ENCODE data around the gene TDO2.

TDO2 gene

GRCh38 chr4:155948541-155948940, 45.0 kb downstream of the TDO2 start:
- DNase-seq = no peak
- Histone ChIP-seq H3K27ac (no peak overlapping the region), H3K4me3 (ENCODE audit: low read depth, low read length) (no peak overlapping the region), H3K36me3 (no peaks in the 10 kb centered on the region), H3K9me3 (ENCODE audit: severe bottlenecking) (no peaks in the 10 kb centered on the region), H3K27me3 (ENCODE audit: insufficient read depth, low read depth, severe bottlenecking) (no peaks in the 10 kb centered on the region)
- no peak for TF ChIP-seq CTCF (IDR thresholded peaks at IDR 0.05; ENCODE audit: low read depth, low read length)

- no peaks in the 10 kb centered on the region for H3K9me3 ChIP-seq (ENCODE audit: severe bottlenecking)
- H3K27ac ChIP-seq = no peak overlapping the region
- no peaks in the 10 kb centered on the region; the same call in 1 of the 2 replicates for H3K36me3 ChIP-seq
- H3K27me3 ChIP-seq (ENCODE audit: insufficient read depth, low read depth, severe bottlenecking) = no peaks in the 10 kb centered on the region
- peak; percentile 72 for DNase-seq
- TF ChIP-seq CTCF (IDR thresholded peaks at IDR 0.05; ENCODE audit: low read depth, low read length) = no peak
- H3K4me3 ChIP-seq (ENCODE audit: low read depth, low read length) = no peak overlapping the region
Measured at GRCh38 chr4:155950461-155950860, 47.0 kb downstream of the TDO2 start.

DNA sequence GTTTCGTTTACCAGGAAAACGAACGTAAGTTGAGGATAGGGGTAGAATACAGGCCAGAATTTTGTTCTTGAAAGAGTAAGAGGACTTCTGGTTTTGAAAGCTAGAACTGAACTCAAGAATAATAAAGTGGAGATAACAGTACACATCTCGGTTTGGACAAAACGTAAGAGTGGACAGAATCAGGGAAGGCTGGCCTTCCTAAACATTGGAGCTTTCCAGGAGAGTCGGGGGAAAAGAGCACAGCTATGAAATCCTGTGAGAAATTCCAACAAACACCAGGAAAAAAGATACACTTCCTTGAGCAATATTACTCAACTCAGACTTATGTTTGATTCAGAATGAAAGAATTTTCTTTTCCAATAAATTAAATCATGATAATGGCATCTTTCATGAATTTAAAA, 49.0 kb downstream of the TDO2 start:
- Histone ChIP-seq H3K27me3 (ENCODE audit: insufficient read depth, low read depth, severe bottlenecking) (no peaks in the 10 kb centered on the region), H3K27ac (no peak overlapping the region), H3K4me3 (ENCODE audit: low read depth, low read length) (no peak overlapping the region), H3K36me3 (no peaks in the 10 kb centered on the region; the same call in 1 of the 2 replicates), H3K9me3 (ENCODE audit: severe bottlenecking) (no peaks in the 10 kb centered on the region)
- DNase-seq = no peak
- TF ChIP-seq CTCF (IDR thresholded peaks at IDR 0.05; ENCODE audit: low read depth, low read length) = no peak

DNA sequence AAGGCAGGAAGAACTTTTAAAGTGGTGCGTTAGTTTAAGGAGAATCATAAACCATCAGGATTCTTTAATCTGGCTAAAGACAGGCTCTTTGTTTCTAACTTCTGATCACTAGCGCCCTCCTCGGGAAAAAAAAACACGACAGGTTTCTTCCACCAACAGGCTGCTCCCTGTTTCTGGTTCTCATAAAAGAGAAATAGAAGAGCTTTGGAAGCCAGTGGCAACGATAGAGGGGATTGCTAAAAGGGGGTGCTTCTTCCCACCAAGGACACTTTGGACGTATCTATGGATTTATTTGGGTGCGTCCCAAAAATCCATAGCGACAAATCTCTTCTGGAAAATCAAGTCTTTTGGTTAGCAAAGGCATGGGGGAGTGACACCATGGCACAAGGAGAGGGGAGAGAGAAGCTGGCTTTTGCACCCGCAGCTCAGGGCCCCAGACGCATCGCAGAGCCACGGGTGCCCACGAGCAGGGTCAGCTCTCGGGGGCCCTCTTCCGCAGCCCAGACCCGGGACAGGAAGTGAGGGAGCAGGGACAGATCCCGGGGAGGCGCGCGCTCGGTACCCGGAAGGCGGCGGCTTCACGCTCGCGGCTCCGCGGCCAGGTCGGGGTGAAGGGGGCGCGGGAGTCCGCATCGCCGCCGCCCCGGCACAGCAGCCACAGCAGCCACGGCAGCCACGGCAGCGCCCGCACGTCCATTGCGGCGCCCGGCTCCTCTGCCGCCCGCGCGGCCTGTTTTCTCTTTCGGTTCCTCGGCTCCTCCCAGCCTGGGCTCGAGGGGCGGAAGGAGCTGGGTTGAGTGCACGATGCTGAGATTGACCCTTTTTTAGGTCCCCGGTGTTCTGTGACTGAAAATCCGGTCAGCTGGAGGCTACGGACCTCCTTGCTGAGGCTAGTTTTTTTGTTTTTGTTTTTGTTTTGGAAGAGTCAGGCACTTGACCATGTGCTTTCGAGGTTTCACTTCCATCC, 49.9 kb downstream of the TDO2 start, which contains the start of gene CTSO:
Gene CTSO, minus strand, starts transcription at position 716 of the 967 bp plus-strand sequence. Its CDS starts 19 bp downstream, at position 697.
- DNase-seq = peak; percentile 88
- Histone ChIP-seq H3K4me3 (ENCODE audit: low read depth, low read length) (peak within 1 kb of the TSS; percentile 100), H3K9me3 (ENCODE audit: severe bottlenecking) (no peaks in the 10 kb centered on the region), H3K27me3 (ENCODE audit: insufficient read depth, low read depth, severe bottlenecking) (no peaks in the 10 kb centered on the region), H3K36me3 (no peaks in the 10 kb centered on the region; the same call in 1 of the 2 replicates), H3K27ac (peak within 1 kb of the TSS; percentile 90)
- peak; percentile 59 for TF ChIP-seq CTCF (IDR thresholded peaks at IDR 0.05; ENCODE audit: low read depth, low read length)

DNA sequence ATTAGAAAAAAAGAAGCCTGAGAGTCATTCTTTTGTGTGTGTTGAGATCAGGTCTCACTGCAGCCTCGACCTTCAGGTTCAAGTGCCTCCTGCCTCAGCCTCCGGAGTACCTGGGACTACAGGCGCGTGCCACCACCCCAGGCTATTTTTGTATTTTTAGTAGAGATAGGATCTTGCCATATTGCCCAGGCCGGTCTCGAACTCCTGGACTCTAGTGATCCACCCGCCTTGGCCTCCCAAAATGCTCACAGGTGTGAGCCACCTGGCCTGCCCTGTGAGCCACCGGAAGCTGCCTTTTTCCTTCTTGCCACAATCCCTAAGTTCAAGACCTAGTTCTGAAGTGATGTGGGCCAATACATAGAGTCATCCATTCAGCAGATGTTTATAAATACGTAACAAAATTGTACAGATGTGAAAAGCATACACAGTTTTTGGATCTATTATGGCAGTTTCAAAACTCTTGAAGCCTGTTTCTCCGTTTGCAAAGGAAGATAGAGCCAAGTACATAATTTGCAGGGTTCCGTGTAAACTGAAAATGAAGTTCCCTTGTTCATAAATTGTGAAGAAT, 50.7 kb downstream of the TDO2 start:
- peak overlapping the region; percentile 90 for H3K27ac ChIP-seq
- no peak for TF ChIP-seq CTCF (IDR thresholded peaks at IDR 0.05; ENCODE audit: low read depth, low read length)
- DNase-seq = no peak

More for the DNA sequence above, 50.7 kb downstream of the TDO2 start:
- Histone ChIP-seq H3K27me3 (ENCODE audit: insufficient read depth, low read depth, severe bottlenecking) (no peaks in the 10 kb centered on the region), H3K9me3 (ENCODE audit: severe bottlenecking) (no peaks in the 10 kb centered on the region), H3K4me3 (ENCODE audit: low read depth, low read length) (peak overlapping the region; percentile 100), H3K36me3 (no peaks in the 10 kb centered on the region; the same call in 1 of the 2 replicates)

Data from WERI-Rb-1 (cell line).